ENCODE data around the gene NFXL1.
A peak's percentile ranks its signal among the peaks of the same experiment; 100 is the strongest.

NFXL1 gene

DNA sequence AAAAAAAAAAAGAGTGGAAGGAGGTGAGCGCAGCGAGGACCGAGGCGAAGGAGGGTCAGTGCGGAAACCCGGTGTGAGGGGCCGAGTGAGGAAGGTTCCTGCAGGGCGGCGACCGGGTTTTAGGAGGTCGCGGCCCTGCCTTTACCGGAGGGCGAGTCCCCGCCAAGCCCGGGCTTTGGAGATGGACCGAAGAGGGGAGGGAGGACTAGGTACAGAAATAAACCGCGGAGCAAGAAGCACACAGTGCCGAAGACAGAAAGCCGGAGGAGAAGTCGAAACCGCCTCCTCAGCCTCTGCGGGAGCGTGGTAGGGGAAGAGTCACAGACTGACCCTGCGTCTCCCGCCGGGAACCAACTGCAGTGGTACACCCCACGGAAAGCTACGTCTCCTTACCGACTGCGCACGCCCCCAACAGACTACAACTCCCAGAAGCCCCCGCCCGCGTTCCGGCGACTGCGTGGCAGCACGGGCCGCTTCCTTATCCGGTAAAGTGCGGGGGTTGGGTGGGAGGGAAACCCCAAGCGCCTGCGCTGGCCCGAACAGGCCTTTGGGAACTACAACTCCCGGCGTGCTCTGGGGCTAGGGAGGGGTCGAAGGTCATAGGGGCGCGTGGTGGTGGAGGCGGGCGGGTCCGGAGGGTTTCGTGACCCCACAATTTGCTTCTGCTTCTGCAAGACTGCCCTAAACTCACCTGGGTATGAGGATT, at the start of gene NFXL1:
NFXL1 (minus strand) TSS at position 364 of the 706 bp plus-strand sequence. CDS start 380 bp downstream, outside the sequence.
- peak within 1 kb of the TSS; percentile 97 for H3K4me3 ChIP-seq (ENCODE audit: low read depth, low read length)
- TF ChIP-seq, protein P1, sequence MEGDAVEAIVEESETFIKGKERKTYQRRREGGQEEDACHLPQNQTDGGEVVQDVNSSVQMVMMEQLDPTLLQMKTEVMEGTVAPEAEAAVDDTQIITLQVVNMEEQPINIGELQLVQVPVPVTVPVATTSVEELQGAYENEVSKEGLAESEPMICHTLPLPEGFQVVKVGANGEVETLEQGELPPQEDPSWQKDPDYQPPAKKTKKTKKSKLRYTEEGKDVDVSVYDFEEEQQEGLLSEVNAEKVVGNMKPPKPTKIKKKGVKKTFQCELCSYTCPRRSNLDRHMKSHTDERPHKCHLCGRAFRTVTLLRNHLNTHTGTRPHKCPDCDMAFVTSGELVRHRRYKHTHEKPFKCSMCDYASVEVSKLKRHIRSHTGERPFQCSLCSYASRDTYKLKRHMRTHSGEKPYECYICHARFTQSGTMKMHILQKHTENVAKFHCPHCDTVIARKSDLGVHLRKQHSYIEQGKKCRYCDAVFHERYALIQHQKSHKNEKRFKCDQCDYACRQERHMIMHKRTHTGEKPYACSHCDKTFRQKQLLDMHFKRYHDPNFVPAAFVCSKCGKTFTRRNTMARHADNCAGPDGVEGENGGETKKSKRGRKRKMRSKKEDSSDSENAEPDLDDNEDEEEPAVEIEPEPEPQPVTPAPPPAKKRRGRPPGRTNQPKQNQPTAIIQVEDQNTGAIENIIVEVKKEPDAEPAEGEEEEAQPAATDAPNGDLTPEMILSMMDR (IDR thresholded peaks at IDR 0.05; ENCODE audit: insufficient read depth, low read depth, low read length, missing control alignments) = no peak
- DNase-seq (ENCODE audit: low read depth) = peak; percentile 98

DNA sequence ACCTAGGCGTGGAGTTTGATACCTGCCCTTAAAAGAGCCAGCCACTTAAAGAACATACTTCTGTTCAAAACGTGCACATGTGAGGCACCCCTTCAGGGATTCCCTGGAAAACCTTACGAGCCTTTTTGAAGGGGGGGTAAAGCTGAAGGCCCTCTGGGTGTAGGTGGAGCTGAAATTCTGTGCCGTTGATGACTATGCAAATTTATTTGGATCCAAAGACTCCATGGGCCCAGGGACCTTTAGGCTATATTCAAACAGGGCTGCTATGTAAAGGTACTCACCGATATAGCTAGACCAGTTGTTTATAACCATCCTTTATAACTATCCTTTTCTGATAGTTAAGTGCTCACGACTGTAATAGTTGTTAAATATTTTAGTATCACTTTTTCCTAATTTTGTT, 40.3 kb upstream of the NFXL1 start:
- no peak for DNase-seq (ENCODE audit: low read depth)
- no peak overlapping the region for H3K4me3 ChIP-seq (ENCODE audit: low read depth, low read length)
- TF ChIP-seq, protein P1 (IDR thresholded peaks at IDR 0.05; ENCODE audit: insufficient read depth, low read depth, low read length, missing control alignments) = no peak

DNA sequence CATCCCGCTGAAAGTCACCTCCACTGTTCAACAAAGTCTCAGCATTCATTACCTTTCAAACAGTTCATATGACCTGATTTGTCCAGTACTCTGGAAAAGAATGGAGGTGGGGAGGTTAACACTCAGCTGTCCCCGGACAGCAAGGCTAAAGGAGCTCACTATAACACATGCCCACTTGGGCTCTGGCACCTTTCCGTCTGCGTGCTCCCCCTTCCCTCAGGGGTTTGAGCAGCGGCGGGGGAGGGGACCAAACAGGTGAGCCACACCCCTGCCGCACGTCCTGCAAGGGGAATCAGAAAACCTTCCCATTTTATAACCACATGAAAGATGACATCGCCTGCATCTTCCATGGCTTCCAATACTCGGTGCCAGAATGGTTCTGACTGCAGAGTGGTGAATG, 39.9 kb upstream of the NFXL1 start:
- DNase-seq (ENCODE audit: low read depth) = no peak

DNA sequence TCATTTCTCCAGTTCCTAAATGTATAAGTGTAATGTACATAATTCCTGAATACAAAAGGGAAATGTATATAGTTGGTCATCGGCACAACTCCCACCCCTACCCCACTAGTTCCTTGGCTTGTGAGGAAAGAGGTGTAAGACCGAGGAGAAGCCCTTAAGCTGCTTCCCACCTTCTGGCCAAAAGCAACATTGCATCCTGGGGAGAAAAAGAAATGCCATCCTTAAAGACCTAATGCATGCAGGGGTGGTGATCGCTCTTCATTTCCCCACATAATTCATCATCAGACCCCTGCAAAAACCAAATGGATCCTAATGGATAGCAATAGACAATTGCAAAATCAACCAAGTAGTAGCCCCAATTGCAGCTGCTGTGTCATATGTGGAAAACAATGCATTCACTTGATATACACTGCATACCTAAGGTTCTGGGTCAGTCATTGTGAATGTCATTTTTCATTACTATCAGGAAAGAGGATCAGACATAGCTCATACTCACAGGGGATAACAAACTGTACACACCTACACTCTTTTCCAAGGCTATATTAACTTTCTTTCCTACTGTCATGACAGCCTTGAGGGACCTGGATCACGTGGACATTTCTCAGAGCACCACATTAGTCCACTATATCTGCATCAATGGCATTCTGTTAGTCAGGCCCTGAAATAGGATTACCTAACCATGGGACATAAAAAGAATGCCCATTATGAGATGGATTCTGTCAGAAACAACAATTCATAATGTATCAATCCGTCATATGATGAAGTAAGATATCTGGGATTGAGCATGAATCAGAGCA, 31.7 kb upstream of the NFXL1 start:
- H3K4me3 ChIP-seq (ENCODE audit: low read depth, low read length) = no peak overlapping the region
- no peak for DNase-seq (ENCODE audit: low read depth)
- TF ChIP-seq, protein P1 (IDR thresholded peaks at IDR 0.05; ENCODE audit: insufficient read depth, low read depth, low read length, missing control alignments) = peak; percentile 5

More for the DNA sequence above, 39.9 kb upstream of the NFXL1 start:
- TF ChIP-seq, protein P1 (IDR thresholded peaks at IDR 0.05; ENCODE audit: insufficient read depth, low read depth, low read length, missing control alignments) = no peak
- H3K4me3 ChIP-seq (ENCODE audit: low read depth, low read length) = no peak overlapping the region

DNA sequence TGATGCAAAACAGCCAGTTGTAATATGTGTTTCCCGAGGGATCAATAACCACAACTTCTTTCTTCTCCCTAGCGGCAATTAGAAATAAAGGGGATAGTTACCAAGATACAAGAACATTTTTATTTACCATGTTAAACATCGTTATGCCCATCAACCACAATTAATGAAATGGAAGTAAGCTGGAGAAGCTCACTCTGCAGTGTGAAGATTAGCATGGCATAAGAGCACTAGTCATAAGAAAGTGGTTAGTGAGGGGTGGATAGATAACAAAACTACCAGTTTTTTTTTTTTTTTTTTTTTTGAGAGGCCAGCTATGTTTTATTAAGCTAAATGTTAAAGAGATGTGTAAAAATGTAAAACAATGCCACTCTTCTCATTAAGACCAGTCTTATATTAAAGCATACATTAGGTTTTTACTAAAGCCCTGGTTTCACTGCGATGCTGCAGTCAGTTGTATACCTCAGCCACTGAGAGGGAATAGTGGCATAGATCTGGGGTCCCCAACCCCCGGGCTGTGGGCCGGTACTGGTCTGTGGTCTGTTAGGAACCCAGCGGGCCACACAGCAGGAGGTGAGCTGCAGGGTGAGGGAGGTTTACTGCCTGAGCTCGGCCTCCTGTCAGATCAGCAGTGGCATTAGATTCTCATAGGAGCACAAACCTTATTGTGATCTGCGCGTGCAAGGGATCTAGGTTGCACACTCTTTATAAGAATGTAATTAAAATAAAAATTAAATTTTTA, 27.9 kb upstream of the NFXL1 start:
- H3K4me3 ChIP-seq (ENCODE audit: low read depth, low read length) = no peak overlapping the region
- TF ChIP-seq, protein P1 (IDR thresholded peaks at IDR 0.05; ENCODE audit: insufficient read depth, low read depth, low read length, missing control alignments) = no peak
- DNase-seq (ENCODE audit: low read depth) = no peak

DNA sequence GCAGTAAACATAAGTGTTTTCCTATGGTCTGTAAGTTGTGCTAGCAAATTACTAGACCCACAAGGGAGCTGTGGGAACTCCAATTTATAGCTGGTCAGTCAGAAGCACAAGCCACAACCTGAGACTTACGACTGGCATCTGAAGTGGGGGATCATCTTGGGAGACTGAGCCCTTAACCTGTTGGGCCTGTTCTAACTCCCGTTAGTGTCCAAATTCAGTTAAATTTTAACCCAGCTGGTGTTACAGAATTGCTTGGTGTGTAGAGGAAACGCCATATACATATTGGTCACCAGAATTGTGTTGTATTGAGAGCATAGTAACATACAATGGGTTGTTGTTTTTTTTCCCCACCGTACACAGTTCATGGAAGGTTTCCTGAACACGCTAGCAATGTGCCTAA, 25.1 kb upstream of the NFXL1 start:
- TF ChIP-seq, protein P1 (IDR thresholded peaks at IDR 0.05; ENCODE audit: insufficient read depth, low read depth, low read length, missing control alignments) = no peak
- H3K4me3 ChIP-seq (ENCODE audit: low read depth, low read length) = no peak overlapping the region
- DNase-seq (ENCODE audit: low read depth) = no peak

All from GM12865 (cell line).